Bronchial epithelial cell (primary cell): Measurements from ENCODE around the gene DKK1. TPM values are rescaled to one million over a fixed set of nuclear protein-coding genes. Genes with fewer than 3 reads are reported as not detected.

ENCODE experiments used
- DNase-seq: peaks from one replicate; pipeline ENCODE4 v3.0.0-alpha.2; 2010; ENCODE audit warnings: low read depth
- FAIRE-seq: peaks from 2 replicates; lab custom pipeline; 2011; peaks lifted over from hg19 to GRCh38; lab: Jason Lieb, UNC
- H3K27me3 ChIP-seq: 2 replicates; pipeline ENCODE4 v1.5.1; 2011; ENCODE audit warnings: low read length; ENCODE audit not compliant: control insufficient read depth, insufficient read depth
- H3K36me3 ChIP-seq: 2 replicates; pipeline ENCODE4 v1.5.1; 2011; ENCODE audit warnings: low read length; ENCODE audit not compliant: control insufficient read depth, insufficient read depth
- H3K4me3 ChIP-seq: 2 replicates; pipeline ENCODE4 v1.5.1; 2011; ENCODE audit warnings: mild to moderate bottlenecking, low read depth, low read length, control low read depth
- CTCF ChIP-seq: IDR thresholded peaks from 2 replicates; pipeline ENCODE4 v1.5.1; 2011; ENCODE audit warnings: mild to moderate bottlenecking, moderate library complexity, low read length, control low read depth, inconsistent platforms; ENCODE audit not compliant: insufficient read depth, severe bottlenecking
- total RNA-seq: library from RNA; depleted of rRNA; stranded (reverse); fragments of >200 nt; gene quantifications from 2 replicates; pipeline ENCODE4 v1.2.1, GENCODE V29; 2014

The DKK1 gene
- total RNA-seq, 1 donor from 2014 or later: 43.7 TPM

- H3K4me3 ChIP-seq: no peak overlapping the region
- DNase-seq (no peak), FAIRE-seq (no peak)
- no peaks in the 10 kb centered on the region for H3K27me3 ChIP-seq
- H3K36me3 ChIP-seq: no peaks in the 10 kb centered on the region
- TF ChIP-seq CTCF: no peak
Measured at GRCh38 chr10:52276163-52276562, 37.9 kb upstream of the DKK1 start.

- FAIRE-seq (no peak), DNase-seq (no peak)
- Histone ChIP-seq H3K36me3 (no peaks in the 10 kb centered on the region), H3K4me3 (no peak overlapping the region), H3K27me3 (no peaks in the 10 kb centered on the region)
- TF ChIP-seq CTCF: no peak
Measured at GRCh38 chr10:52276986-52277385, 37.1 kb upstream of the DKK1 start.

GRCh38 chr10:52279546-52279945 is 34.5 kb upstream of the DKK1 start:
- no peak for TF ChIP-seq CTCF
- Histone ChIP-seq H3K4me3 (no peak overlapping the region), H3K27me3 (no peaks in the 10 kb centered on the region), H3K36me3 (no peaks in the 10 kb centered on the region)
- no peak for FAIRE-seq
- DNase-seq: no peak

- FAIRE-seq (no peak), DNase-seq (no peak)
- no peaks in the 10 kb centered on the region for H3K36me3 ChIP-seq
- no peaks in the 10 kb centered on the region for H3K27me3 ChIP-seq
- TF ChIP-seq CTCF: no peak
- H3K4me3 ChIP-seq: no peak overlapping the region
Measured at GRCh38 chr10:52280051-52280450, 34.0 kb upstream of the DKK1 start.

GRCh38 chr10:52283174-52283573 is 30.9 kb upstream of the DKK1 start:
- no peak for TF ChIP-seq CTCF
- DNase-seq (peak; percentile 55), FAIRE-seq (no peak)

GRCh38 chr10:52284416-52285013 is 29.6 kb upstream of the DKK1 start:
- no peak for FAIRE-seq
- no peak for DNase-seq
- Histone ChIP-seq H3K36me3 (no peaks in the 10 kb centered on the region), H3K27me3 (no peaks in the 10 kb centered on the region), H3K4me3 (no peak overlapping the region)
- TF ChIP-seq CTCF: no peak

More at GRCh38 chr10:52283174-52283573, 30.9 kb upstream of the DKK1 start:
- no peaks in the 10 kb centered on the region for H3K36me3 ChIP-seq
- H3K27me3 ChIP-seq: no peaks in the 10 kb centered on the region
- H3K4me3 ChIP-seq: no peak overlapping the region
